Activated CD8-positive, alpha-beta T cell treated with anti-CD3 and anti-CD28 coated beads for 36 hours (primary cell): ENCODE data around the gene RGL1. TPM values are rescaled to one million over a fixed set of nuclear protein-coding genes. Genes with fewer than 3 reads are reported as not detected.

Experiments used
- ATAC-seq: fragments of 200-7000 bp; cut with Tn5 transposase; one replicate; pipeline ENCODE4 v1.10.0; 2021; ENCODE audit warnings: mild to moderate bottlenecking, moderate library complexity
- CTCF ChIA-PET: fragments of 350-600 bp; sonication (Branson Sonifier 250); formaldehyde crosslinking; loops from one replicate; lab custom pipeline; 2021; ENCODE audit warnings: antibody characterized with exemption; lab: Charles Lee
- POLR2A ChIA-PET: fragments of 350-600 bp; sonication (Branson Sonifier 250); formaldehyde crosslinking; loops from one replicate; lab custom pipeline; 2021; ENCODE audit warnings: antibody characterized with exemption; lab: Charles Lee
- DNase-seq: peaks from one replicate; pipeline ENCODE4 v3.0.0-alpha.2; 2020
- H3K27ac Mint-ChIP-seq: one replicate; pipeline ENCODE4 v1.8.0; 2021; ENCODE audit warnings: mild to moderate bottlenecking, mixed read lengths
- H3K27me3 Mint-ChIP-seq: one replicate; pipeline ENCODE4 v1.8.0; 2021; ENCODE audit warnings: mixed read lengths
- H3K36me3 Mint-ChIP-seq: one replicate; pipeline ENCODE4 v1.8.0; 2021; ENCODE audit warnings: low read depth, mixed read lengths
- H3K4me1 Mint-ChIP-seq: one replicate; pipeline ENCODE4 v1.8.0; 2021; ENCODE audit warnings: low read depth, mixed read lengths
- H3K4me3 Mint-ChIP-seq: one replicate; pipeline ENCODE4 v1.8.0; 2021; ENCODE audit warnings: mild to moderate bottlenecking, moderate library complexity, mixed read lengths
- H3K9me3 Mint-ChIP-seq: one replicate; pipeline ENCODE4 v1.8.0; 2021; ENCODE audit warnings: mixed read lengths
- CTCF ChIP-seq: fragments of 200-600 bp; IDR thresholded peaks from one replicate; pipeline ENCODE4 v1.8.0; 2022; ENCODE audit warnings: antibody characterized with exemption, mild to moderate bottlenecking
- intact Hi-C: fragments of 100-400 bp; cut with micrococcal nuclease; formaldehyde crosslinking; loops from one replicate; pipeline ENCODE4 v1.10.0; 2022
- total RNA-seq, 2 experiments: library from RNA; stranded (reverse); gene quantifications; one replicate each; pipeline ENCODE4 v1.2.3, GENCODE V29; 2021

The RGL1 gene
- total RNA-seq, 2 experiments from 2014 or later = 1.2 to 1.3 TPM

GRCh38 chr1:183859831-183860230 lies 54.9 kb downstream of the RGL1 start:
- Mint-ChIP-seq H3K4me1 (no peaks in the 10 kb centered on the region), H3K27me3 (no peaks in the 10 kb centered on the region), H3K27ac (no peak overlapping the region), H3K9me3 (no peaks in the 10 kb centered on the region), H3K36me3 (no peaks in the 10 kb centered on the region), H3K4me3 (no peak overlapping the region)
- ChIA-PET CTCF (no interaction called here), POLR2A (interaction anchor here (0.6 kb wide), 1 partner anchor 68 kb away, joined by 3 read pairs; no protein-coding TSS in a partner anchor)
- DNase-seq (no peak), ATAC-seq (no peak)
- TF ChIP-seq CTCF = no peak
- intact Hi-C loops = no loop called here

- Mint-ChIP-seq H3K36me3 (no peaks in the 10 kb centered on the region), H3K27me3 (no peaks in the 10 kb centered on the region), H3K9me3 (no peaks in the 10 kb centered on the region), H3K27ac (no peak overlapping the region), H3K4me3 (no peak overlapping the region), H3K4me1 (no peaks in the 10 kb centered on the region)
- intact Hi-C loops = no loop called here
- ATAC-seq (no peak), DNase-seq (no peak)
- no peak for TF ChIP-seq CTCF
- ChIA-PET CTCF (interaction anchor here (1.2 kb wide), 1 partner anchor 236 kb away, joined by 3 read pairs; no protein-coding TSS in a partner anchor), POLR2A (no interaction called here)
Measured at GRCh38 chr1:183862967-183863366, 58.0 kb downstream of the RGL1 start.

GRCh38 chr1:183863852-183864251 lies 58.9 kb downstream of the RGL1 start:
- CTCF ChIA-PET = no interaction called here
- no peak overlapping the region for H3K27ac Mint-ChIP-seq
- no peaks in the 10 kb centered on the region for H3K9me3 Mint-ChIP-seq
- no peaks in the 10 kb centered on the region for H3K36me3 Mint-ChIP-seq
- no peak for ATAC-seq
- POLR2A ChIA-PET = no interaction called here
- no peaks in the 10 kb centered on the region for H3K27me3 Mint-ChIP-seq
- H3K4me3 Mint-ChIP-seq = no peak overlapping the region
- no peak for DNase-seq
- H3K4me1 Mint-ChIP-seq = no peaks in the 10 kb centered on the region
- intact Hi-C loops = no loop called here
- no peak for TF ChIP-seq CTCF

- ATAC-seq (no peak), DNase-seq (no peak)
- no peak overlapping the region for H3K4me3 Mint-ChIP-seq
- no peak overlapping the region for H3K27ac Mint-ChIP-seq
- H3K36me3 Mint-ChIP-seq = no peaks in the 10 kb centered on the region
- H3K4me1 Mint-ChIP-seq = no peaks in the 10 kb centered on the region
- ChIA-PET CTCF (interaction anchor here (1.3 kb wide), 1 partner anchor 209 kb away, joined by 3 read pairs; no protein-coding TSS in a partner anchor), POLR2A (no interaction called here)
- intact Hi-C loops = no loop called here
- no peak for TF ChIP-seq CTCF
- no peaks in the 10 kb centered on the region for H3K9me3 Mint-ChIP-seq
- H3K27me3 Mint-ChIP-seq = no peaks in the 10 kb centered on the region
Measured at GRCh38 chr1:183864611-183865010, 59.7 kb downstream of the RGL1 start.

GRCh38 chr1:183869230-183869629 lies 64.3 kb downstream of the RGL1 start:
- Mint-ChIP-seq H3K9me3 (no peaks in the 10 kb centered on the region), H3K27me3 (no peaks in the 10 kb centered on the region), H3K4me3 (no peak overlapping the region), H3K27ac (no peak overlapping the region), H3K4me1 (peaks cover 7% of the 10 kb centered on the region), H3K36me3 (no peaks in the 10 kb centered on the region)
- ChIA-PET CTCF (no interaction called here), POLR2A (no interaction called here)
- ATAC-seq = no peak
- no peak for DNase-seq
- no peak for TF ChIP-seq CTCF
- intact Hi-C loops = no loop called here
